GM12873 (cell line): ENCODE results near the gene PRR36.

Experiments used
- CTCF ChIP-seq: IDR thresholded peaks from 2 replicates; pipeline ENCODE4 v1.5.1; 2012; ENCODE audit warnings: low read depth, mild to moderate bottlenecking, moderate library complexity, low read length, control low read depth; ENCODE audit not compliant: insufficient read depth; ENCODE audit errors: missing control alignments

The PRR36 gene

GRCh38 chr19:7864690-7865074 is 9.5 kb downstream of the PRR36 start:
- TF ChIP-seq CTCF, result no peak

- TF ChIP-seq CTCF, result no peak
Observed at GRCh38 chr19:7863971-7864689, 10.1 kb downstream of the PRR36 start.

GRCh38 chr19:7863157-7863970 is 10.8 kb downstream of the PRR36 start:
- TF ChIP-seq CTCF, result no peak

- TF ChIP-seq CTCF, result no peak
Observed at GRCh38 chr19:7862413-7862951, 11.7 kb downstream of the PRR36 start.

GRCh38 chr19:7861619-7862412 is 12.4 kb downstream of the PRR36 start:
- TF ChIP-seq CTCF, result peak; percentile 14

- TF ChIP-seq CTCF, result no peak
Observed at GRCh38 chr19:7860714-7861618, 13.2 kb downstream of the PRR36 start.
